Ovary (tissue), 3 donors: ENCODE measurements around the gene CSNK2A2.

Source experiments
- CTCF ChIP-seq, 3 donors: fragments of 450-650 bp in 2 of 3; fragments of 200-600 bp in 1 of 3; IDR thresholded peaks; one replicate each; pipeline versions ENCODE4 v1.5.1 to v1.8.0; 2016 to 2022; ENCODE audit warnings: antibody characterized with exemption in 3 of 3, mild to moderate bottlenecking in 1 of 3
- EP300 ChIP-seq: sonication (generic); formaldehyde crosslinking; IDR thresholded peaks from one replicate; pipeline ENCODE4 v1.6.1; 2017; ENCODE audit warnings: antibody characterized with exemption
- POLR2A ChIP-seq: fragments of 450-650 bp; IDR thresholded peaks from one replicate; pipeline ENCODE4 v1.6.1; 2017; ENCODE audit warnings: antibody characterized with exemption, mild to moderate bottlenecking, moderate library complexity
- donor health status: DM: no; HTN: no; CAD: no.

- TF ChIP-seq CTCF (IDR thresholded peaks at IDR 0.05) = no peak
- TF ChIP-seq EP300 = no peak
- no peak for TF ChIP-seq POLR2A
These were observed 86.6 kb downstream of the CSNK2A2 start for GRCh38 chr16:58111302-58111627.
